ENCODE data around the gene RRP15.
A peak's percentile ranks its signal among the peaks of the same experiment; 100 is the strongest.

RRP15 gene

DNA sequence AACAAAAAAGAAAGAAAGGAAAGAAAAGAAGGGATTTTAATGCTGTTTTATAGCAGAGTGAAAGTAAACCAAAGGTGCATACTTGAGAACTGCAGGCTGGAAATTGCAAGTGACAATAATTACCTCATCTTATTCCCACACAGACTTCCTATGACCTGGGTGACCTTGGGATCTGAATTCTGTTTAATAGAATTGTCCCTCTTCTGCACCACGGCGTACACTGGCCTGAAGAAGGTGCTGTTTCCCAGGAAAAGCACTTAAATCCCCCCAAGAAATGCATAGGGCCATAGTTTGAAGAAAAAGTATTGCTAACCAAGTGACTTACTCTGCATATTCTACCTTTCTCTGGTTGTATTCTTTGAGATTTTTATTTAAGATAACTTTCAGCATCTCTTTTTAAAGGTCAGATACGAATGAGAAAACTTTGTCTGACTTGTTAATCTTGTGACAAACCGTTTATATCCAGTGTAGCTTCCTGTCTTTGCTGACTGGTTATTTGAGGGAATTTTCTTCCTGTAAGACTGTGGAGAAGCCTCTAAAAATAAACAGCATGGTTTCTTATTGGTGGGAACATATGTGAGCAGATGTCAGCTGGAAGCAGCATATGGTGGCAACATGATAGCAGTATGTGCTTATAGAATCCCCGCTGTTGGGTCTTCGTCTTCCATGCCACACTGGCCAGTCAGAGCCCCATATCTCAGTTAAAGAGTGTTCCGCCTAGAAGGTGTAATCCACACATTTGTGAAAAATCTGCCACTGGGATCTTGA, 76.4 kb downstream of the RRP15 start:
- no peak for DNase-seq (ENCODE audit: low read depth in 2 of 2)

DNA sequence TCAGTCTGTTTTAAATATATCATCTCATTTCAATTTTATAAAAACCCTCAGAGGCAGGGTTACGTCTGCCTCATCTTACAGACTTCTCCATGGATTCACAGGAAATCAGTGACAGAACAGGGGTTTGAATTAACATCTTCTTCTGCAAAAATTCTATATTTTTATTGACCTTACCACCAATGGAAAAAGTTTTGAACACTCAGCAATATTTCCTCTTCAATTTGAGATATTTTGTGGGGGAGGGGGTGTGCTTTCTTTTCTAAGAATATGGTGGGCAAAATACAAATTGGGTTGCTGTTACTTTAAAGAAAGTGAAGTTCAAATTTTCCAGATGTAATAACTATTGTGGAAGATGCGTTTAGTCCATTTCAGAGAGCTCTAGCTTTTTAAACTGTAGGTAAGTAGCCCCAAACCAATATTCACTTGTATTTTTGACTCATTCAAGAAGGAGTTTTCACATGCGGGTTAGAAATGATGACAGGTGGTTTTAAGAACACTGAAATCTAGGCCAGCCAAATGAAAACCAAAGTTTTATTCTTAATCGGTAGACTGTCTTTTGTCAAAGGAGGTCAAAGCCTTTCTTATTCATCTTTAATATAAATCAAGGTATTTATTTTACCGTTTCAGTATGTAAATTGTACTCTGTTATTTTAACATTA, 77.5 kb downstream of the RRP15 start:
- DNase-seq (ENCODE audit: low read depth in 2 of 2) = no peak

- DNase-seq (ENCODE audit: low read depth in 2 of 2) = no peak
These were observed 78.0 kb downstream of the RRP15 start for GRCh38 chr1:218363141-218363540.

DNA sequence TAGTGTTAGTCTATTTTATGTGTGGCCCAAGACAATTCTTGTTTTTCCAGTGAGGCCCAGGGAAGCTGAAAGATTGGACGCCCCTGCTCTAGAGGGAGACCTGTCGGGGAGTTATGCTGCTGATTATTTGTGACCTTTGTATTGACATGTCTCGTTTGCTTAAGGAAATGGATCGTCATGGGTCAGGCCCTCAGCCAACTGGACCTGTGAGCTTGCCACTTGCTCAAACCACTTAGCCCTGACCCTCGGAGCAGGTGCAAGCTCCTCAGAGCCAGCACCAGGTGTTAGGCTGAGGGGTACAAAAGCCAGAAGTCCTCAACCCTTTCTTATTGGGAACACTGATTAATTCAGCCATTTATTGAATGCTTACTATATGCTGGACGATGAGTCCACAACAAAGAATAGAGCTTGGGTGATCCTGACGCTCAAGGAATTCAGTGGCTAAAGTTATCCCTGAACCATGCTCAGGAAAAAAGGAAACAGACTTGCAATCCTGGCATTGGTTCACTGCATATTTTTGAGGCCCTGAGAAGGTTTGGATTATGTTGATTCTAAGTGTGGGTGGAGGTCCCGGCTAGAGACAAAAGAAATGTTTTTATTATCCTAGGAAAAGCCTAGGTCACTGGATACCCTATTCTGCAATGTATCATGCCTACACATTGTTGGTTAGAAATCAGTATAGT, 79.1 kb downstream of the RRP15 start:
- DNase-seq (ENCODE audit: low read depth in 2 of 2) = no peak

DNA sequence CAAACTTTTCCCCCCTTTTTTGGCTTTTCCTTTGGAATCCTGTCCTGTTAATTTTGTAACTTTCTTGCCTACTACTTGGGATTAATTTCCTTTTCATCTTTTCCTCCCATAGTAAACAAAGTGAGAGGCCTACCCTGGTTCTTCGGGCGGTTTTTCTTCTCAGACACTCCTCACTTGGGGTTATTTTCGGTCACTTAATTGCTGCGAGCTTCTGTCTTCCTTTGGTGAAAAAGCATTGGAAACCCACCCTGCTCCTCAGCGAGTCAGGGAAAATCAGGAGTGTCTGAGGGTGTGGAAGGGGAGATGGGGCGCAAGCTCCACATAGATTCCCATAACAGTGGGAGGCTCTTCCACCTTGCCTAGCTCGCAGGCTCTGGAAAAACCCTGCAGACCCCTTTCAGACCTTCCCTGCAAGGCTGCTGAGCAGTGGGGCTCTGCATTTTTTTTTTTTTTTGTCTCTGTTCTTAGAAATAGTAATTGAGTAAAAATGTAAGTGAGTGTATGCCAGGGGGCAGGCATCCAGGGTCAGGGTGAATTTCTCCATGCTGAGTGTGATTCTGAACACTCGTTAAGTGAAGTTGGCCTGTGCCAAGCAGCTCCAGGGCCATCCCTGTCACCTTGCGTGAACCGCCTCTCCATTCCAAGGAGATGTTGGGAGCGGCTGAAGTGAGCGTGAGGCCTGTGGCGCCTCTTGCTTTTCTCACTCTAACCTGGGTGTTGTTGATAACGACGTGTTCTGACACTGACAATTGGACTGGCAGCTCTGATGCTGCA, 80.3 kb downstream of the RRP15 start:
- DNase-seq (ENCODE audit: low read depth in 2 of 2) = no peak

DNA sequence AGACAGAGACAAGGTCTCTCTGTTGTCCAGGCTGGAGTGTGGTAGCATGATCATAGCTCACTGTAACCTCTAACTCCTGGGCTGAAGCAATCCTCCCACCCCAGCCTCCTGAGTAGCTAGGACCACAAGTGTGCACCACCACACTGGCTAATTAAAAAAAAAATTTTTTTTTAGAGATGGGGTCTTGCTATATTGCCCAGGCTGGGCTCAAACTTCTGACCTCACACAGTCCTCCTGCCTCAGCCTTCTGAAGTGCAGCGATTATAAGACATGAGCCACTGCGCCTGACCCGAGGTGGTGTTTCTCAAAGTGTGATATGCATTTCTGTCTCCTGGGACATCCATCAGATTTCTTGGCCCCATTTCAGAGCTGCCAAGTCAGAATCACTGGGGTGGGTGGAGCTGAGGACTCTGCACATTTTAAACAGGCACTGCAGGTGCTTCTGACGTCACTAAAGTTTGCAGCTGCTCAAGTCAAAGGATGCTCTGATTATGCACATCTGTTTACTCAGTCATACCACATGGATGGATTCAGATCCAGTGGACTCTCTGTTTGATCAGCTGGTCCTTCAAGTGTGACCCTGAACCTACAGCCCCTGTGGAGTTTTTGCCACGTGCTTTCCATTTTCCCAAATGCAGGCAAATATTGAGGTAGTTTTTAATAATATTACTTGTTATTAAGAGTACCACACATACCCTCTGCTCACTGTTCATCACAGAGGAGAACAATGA, 81.4 kb downstream of the RRP15 start:
- DNase-seq (ENCODE audit: low read depth in 2 of 2) = no peak

DNA sequence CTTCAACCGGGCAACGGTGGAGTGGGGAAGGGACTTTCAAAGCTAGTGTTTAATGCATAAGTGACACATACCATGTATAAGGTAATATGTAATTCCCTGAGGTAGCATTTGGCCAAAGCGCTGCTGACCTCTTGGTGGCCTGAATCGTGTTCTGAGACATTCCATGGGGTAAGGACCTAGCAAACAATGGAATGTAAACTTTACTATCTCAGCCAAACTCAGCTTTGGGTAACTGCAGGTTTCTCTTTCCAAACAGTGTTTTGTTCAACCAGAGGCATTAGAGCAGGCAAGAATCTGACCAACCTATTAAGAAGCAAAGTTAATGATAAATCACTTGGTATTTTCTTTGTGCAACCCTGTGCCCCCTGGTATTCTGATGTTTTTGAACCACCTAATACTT, 82.0 kb downstream of the RRP15 start:
- no peak for DNase-seq (ENCODE audit: low read depth in 2 of 2)

- DNase-seq (ENCODE audit: low read depth in 2 of 2) = no peak
These were observed 83.6 kb downstream of the RRP15 start for GRCh38 chr1:218368686-218369085.

DNA sequence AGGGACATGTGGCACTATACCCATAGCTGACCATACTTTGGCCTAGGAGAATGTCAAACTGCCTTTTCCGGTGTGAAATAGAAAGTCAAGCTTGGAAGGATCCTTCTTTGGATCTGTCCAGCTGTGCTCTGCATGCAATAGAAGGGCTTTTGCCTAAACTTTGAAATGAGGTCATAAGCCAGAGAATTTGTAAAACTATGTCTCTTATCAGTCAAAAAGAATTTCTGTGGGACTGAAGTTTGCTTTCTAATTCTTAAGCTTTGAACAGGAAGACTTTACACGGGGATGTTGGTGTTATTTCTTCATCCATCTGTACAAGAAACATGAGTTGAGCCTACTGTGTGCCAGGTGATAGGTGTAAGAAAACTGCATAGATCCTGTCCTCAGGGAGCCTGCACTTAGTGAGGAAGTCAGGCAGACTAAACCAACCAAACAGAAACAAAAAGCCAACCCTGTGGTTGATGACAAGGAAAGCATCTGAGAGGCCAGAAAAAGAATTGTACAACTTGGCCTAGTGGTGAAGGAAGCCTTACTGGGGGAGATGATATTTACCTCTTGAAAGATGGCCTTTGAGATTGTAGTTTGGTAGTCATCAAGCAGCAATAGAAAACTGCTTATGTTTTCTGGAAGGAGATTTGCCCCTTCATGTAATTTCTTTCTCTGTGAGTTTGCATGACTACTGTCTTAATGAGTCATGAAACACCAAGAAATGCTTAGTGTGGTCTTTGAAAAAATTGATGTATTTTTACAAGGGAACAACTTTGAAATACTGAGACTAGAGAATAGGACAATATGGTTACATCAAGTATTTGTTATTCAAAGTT, 84.8 kb downstream of the RRP15 start:
- DNase-seq (ENCODE audit: low read depth in 2 of 2) = no peak

GRCh38 chr1:218371927-218372672, 87.0 kb downstream of the RRP15 start:
- DNase-seq (ENCODE audit: low read depth in 2 of 2) = no peak

DNA sequence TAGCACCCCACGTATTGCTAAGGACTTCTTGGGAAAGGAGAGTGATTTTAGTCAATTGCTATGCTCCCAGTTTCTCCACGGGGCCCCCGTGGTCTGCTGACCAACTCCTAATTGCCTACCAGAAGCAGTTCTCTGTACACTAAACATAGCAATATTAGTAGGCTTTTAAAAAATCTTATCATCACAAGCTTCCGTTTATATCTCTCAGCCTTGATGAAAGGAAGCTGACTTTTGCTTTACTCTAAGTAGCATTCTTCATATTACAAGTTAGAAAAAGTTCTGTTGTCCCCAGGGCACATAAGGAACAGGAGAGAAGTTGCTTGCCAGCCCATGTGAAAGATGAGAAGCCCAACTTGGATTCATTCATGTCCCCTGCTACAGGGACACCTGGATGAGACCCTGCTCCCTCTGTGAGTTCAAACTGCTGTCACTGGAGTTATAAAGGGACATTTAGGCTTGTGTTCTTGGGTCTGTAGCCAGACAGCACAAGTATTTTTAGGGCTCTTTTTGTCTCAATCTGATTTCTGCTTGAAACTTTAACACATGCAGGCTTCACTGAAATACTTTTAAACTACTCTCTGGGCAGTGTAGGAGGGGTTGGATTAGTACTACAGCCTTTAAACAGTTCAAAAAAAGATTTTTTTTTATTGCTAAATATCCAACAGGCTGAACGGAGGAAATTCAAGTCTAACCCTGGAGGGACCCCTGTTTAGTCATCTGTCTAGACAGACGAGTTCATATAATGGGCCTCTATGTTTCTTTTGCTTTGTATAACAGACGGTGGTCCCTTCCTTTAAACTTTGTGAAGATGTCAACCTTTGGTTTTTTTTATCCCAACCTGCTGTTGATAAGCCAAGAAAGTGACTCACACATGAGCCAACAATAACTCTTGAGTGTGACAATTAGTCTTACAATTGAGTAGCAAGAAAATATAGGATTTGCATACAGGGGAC, 89.6 kb downstream of the RRP15 start:
- no peak for DNase-seq (ENCODE audit: low read depth in 2 of 2)

DNA sequence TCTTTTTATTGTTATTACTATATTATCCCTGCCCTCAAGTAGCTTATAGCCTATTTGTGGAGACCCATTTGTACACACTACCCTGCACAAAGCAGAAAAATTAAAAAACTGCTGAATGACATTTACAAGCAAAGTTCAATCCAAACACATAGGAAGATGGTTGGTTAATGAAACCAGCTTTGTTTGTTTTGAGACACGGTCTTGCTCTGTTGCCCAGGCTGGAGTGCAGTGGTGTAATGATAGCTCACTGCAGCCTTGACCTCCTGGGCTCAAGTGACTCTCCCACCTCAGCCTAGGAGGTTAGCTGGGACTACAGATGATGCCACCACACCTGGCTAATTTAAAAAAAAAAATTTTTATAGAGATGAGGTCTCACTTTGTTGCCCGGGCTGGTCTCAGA, 91.6 kb downstream of the RRP15 start:
- DNase-seq (ENCODE audit: low read depth in 2 of 2) = no peak

- peak; percentile 32 to 67 for DNase-seq (ENCODE audit: low read depth in 2 of 2)
These were observed 92.1 kb downstream of the RRP15 start for GRCh38 chr1:218377143-218377660.

DNA sequence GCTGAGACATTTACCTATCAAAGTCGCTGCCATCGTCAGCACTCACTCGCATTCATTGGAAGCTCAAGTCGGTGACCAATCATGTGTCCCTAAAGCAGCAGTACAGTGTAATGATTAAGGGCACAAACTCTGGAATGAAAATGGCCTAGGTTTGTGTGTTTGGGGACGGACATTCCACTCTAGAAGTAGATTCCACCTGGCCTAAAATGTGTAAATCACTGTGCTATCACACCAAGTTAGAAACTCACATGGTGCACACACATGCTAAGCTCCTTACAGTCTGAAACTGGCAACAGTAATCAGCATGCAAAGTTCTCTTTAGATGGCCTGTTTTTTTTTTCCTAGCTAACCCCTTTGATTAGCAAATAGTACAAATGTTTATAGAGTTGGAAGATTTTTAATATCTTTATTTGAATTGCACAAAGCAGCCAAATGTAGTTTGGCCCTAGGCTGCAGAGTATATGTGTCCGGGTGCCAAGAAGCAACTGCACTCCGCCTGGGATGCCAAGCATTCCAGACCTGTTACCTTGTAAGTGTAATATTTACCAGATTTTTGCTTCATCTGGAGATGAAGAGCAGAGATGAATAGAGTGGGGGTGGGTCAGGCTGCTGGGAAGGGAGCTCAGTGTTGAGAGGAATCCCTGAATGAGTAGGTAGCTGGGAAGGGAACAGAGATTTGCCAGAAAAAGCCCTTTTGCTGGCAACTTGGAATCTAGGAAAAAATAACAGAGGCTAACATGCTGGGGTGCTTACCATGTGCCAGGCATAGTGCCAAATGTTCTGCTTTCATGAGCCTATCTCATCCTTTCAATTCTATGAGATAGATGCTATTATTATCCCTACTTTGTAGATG, 95.3 kb downstream of the RRP15 start:
- no peak for DNase-seq (ENCODE audit: low read depth in 2 of 2)

- DNase-seq (ENCODE audit: low read depth in 2 of 2) = no peak
These were observed 97.2 kb downstream of the RRP15 start for GRCh38 chr1:218382261-218382660.

DNA sequence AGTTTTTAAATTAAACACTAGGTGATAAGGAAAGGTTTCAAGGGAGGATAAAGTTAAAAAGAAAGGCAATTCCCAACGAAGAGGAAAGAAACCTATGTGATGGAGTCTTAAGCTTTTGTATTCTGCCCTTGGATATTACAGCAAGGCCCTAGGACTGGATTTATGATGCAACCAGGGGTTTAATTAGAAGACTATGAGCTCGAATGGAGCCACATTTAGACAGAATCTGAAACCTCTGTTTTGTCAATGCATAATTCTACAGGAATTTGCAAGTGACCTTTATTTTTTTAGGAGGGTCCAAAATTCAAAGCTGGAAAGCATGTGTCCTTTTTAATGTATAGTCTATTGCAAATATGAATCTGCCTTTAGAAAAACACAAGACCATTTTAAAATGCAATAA, 98.0 kb downstream of the RRP15 start:
- no peak for DNase-seq (ENCODE audit: low read depth in 2 of 2)

DNA sequence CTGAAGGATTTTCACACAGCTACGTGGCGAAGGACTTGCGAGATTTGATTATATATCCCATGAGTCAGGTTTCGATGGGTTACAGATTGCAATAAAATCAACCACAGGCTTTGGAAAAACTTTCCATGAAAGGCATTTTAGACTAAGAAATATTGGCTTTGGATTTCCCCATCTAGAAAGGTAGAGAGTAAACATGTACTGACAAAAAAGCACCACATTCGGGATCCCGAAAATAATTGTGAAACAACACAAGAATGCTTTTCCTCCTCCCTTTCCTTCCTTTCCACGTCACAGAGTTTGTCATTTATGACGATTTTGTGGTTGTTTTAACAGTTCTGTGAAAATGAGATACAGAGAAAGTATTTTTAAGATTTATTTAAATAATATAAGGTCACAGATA, 98.6 kb downstream of the RRP15 start:
- no peak for DNase-seq (ENCODE audit: low read depth in 2 of 2)

DNA sequence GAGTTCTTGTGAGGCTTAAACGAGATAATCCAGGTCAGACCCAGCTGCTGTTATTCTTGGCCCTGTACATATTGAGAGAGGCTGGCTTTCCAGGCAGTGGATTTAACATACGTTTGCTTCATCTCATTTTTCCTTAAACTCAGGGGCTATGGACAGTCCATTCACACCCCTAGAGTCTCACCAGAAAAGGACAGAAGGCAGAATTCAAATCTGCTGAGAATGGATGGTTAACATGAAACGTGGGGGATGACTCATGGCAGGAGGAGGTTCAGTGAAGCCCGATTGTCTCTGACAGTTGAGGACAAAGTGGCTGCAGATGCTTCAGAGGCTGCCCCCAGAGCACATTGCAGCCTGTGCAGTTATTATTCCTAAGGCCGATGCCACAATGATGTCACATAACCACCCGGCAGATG, 99.5 kb downstream of the RRP15 start:
- no peak for DNase-seq (ENCODE audit: low read depth in 2 of 2)

Measured in stimulated activated CD8-positive, alpha-beta memory T cell treated with anti-CD3 and anti-CD28 coated beads, Interleukin-7, amount 100 ng/mL, for 4 hours (primary cell).